ENCODE measurements around the gene TPO. TPM values are rescaled to one million over a fixed set of nuclear protein-coding genes. Genes with fewer than 3 reads are reported as not detected.

TPO gene
- polyA plus RNA-seq, 1 donor from 2014 or later: not detected

- no peak overlapping the region for H3K27ac ChIP-seq (ENCODE audit: low read length)
- no peaks in the 10 kb centered on the region for H3K9me2 ChIP-seq (ENCODE audit: insufficient read depth, low read length)
- TF ChIP-seq CTCF (IDR thresholded peaks at IDR 0.05; ENCODE audit: poor library complexity, severe bottlenecking) (no peak), REST (IDR thresholded peaks at IDR 0.05; ENCODE audit: borderline replicate concordance) (no peak), RAD21 (conservative IDR thresholded peaks at IDR 0.05) (no peak)
These were observed 42.8 kb upstream of the TPO start for GRCh38 chr2:1370461-1370860.

GRCh38 chr2:1371082-1371481, 42.2 kb upstream of the TPO start:
- no peak overlapping the region for H3K4me2 ChIP-seq (ENCODE audit: low read length)
- H2AFZ ChIP-seq (ENCODE audit: low read depth, low read length): no peak overlapping the region
- H3K27me3 ChIP-seq (ENCODE audit: insufficient read depth, low read depth, low read length): no peaks in the 10 kb centered on the region
- H3K4me3 ChIP-seq (ENCODE audit: low read length): no peak overlapping the region
- H3K36me3 ChIP-seq (ENCODE audit: insufficient read depth, low read length): no peaks in the 10 kb centered on the region
- TF ChIP-seq TAF1 (IDR thresholded peaks at IDR 0.05; ENCODE audit: low read depth) (no peak), EP300 (conservative IDR thresholded peaks at IDR 0.05; ENCODE audit: poor library complexity, severe bottlenecking) (no peak)
- no peak overlapping the region for H3K9ac ChIP-seq (ENCODE audit: low read length)
- H3K79me2 ChIP-seq (replicated peaks; ENCODE audit: insufficient read depth, low read length): no peaks in the 10 kb centered on the region
- no peaks in the 10 kb centered on the region for H3F3A ChIP-seq (ENCODE audit: insufficient read depth, low read length, poor library complexity, severe bottlenecking)
- H3K27ac ChIP-seq (ENCODE audit: low read length): no peak overlapping the region
- H3K9me2 ChIP-seq (ENCODE audit: insufficient read depth, low read length): no peaks in the 10 kb centered on the region
- H4K20me1 ChIP-seq (ENCODE audit: insufficient read depth): no peaks in the 10 kb centered on the region
- H3K9me3 ChIP-seq (ENCODE audit: low read length): no peaks in the 10 kb centered on the region

More at GRCh38 chr2:1370461-1370860, 42.8 kb upstream of the TPO start:
- Histone ChIP-seq H2AFZ (ENCODE audit: low read depth, low read length) (no peak overlapping the region), H3F3A (ENCODE audit: insufficient read depth, low read length, poor library complexity, severe bottlenecking) (no peaks in the 10 kb centered on the region), H3K36me3 (ENCODE audit: insufficient read depth, low read length) (no peaks in the 10 kb centered on the region), H3K27me3 (ENCODE audit: insufficient read depth, low read depth, low read length) (no peaks in the 10 kb centered on the region), H3K4me3 (ENCODE audit: low read length) (no peak overlapping the region), H3K4me2 (ENCODE audit: low read length) (no peak overlapping the region), H3K9ac (ENCODE audit: low read length) (no peak overlapping the region), H3K9me3 (ENCODE audit: low read length) (no peaks in the 10 kb centered on the region), H4K20me1 (ENCODE audit: insufficient read depth) (no peaks in the 10 kb centered on the region), H3K79me2 (replicated peaks; ENCODE audit: insufficient read depth, low read length) (no peaks in the 10 kb centered on the region)

- Histone ChIP-seq H3K27ac (ENCODE audit: low read length) (no peak overlapping the region), H3K9me3 (ENCODE audit: low read length) (no peaks in the 10 kb centered on the region), H3K9me2 (ENCODE audit: insufficient read depth, low read length) (no peaks in the 10 kb centered on the region), H2AFZ (ENCODE audit: low read depth, low read length) (no peak overlapping the region), H3K4me3 (ENCODE audit: low read length) (no peak overlapping the region), H3K27me3 (ENCODE audit: insufficient read depth, low read depth, low read length) (no peaks in the 10 kb centered on the region), H3K79me2 (replicated peaks; ENCODE audit: insufficient read depth, low read length) (no peaks in the 10 kb centered on the region), H3K9ac (ENCODE audit: low read length) (no peak overlapping the region), H3K36me3 (ENCODE audit: insufficient read depth, low read length) (no peaks in the 10 kb centered on the region), H3K4me2 (ENCODE audit: low read length) (no peak overlapping the region), H3F3A (ENCODE audit: insufficient read depth, low read length, poor library complexity, severe bottlenecking) (no peaks in the 10 kb centered on the region), H4K20me1 (ENCODE audit: insufficient read depth) (no peaks in the 10 kb centered on the region)
- TF ChIP-seq RAD21 (conservative IDR thresholded peaks at IDR 0.05) (no peak), EZH2 (IDR thresholded peaks at IDR 0.05; ENCODE audit: borderline replicate concordance, insufficient read depth, low read length, poor library complexity, severe bottlenecking) (no peak), EP300 (conservative IDR thresholded peaks at IDR 0.05; ENCODE audit: poor library complexity, severe bottlenecking) (no peak), CTCF (IDR thresholded peaks at IDR 0.05; ENCODE audit: poor library complexity, severe bottlenecking) (no peak)
These were observed 39.4 kb upstream of the TPO start for GRCh38 chr2:1373830-1374229.
